Left lung (tissue), 10 donors: ENCODE results near the gene C17orf58. TPM values are rescaled to one million over a fixed set of nuclear protein-coding genes. Genes with fewer than 3 reads are reported as not detected.
"Not testable (repeated sequence)": the region's sequence is repeated elsewhere in the genome, so short reads cannot be mapped to it uniquely, and the experiment has no call there.

Experiments
- ATAC-seq: fragments of 200-7000 bp; cut with Tn5 transposase; one replicate; pipeline ENCODE4 v1.9.1; 2020; ENCODE audit warnings: moderate library complexity
- DNase-seq, 4 donors: peaks; one replicate each; pipeline ENCODE4 v3.0.0-alpha.2; 2013 to 2020
- H3K27ac ChIP-seq, 2 donors: fragments of 200-600 bp; sonication (generic) in 1 of 2; one replicate each; pipeline versions ENCODE4 v1.5.0 to v1.8.0; 2020 to 2021
- H3K27me3 ChIP-seq, 2 donors: fragments of 200-600 bp; sonication (generic) in 1 of 2; one replicate each; pipeline versions ENCODE4 v1.5.0 to v1.8.0; 2020 to 2021
- H3K36me3 ChIP-seq, 2 donors: fragments of 200-600 bp; sonication (generic) in 1 of 2; one replicate each; pipeline versions ENCODE4 v1.5.0 to v1.8.0; 2020 to 2021
- H3K4me1 ChIP-seq, 2 donors: fragments of 200-600 bp; one replicate each; pipeline ENCODE4 v1.8.0; 2021
- H3K4me3 ChIP-seq, 2 donors: fragments of 200-600 bp; sonication (generic) in 1 of 2; one replicate each; pipeline versions ENCODE4 v1.5.0 to v1.8.0; 2020 to 2021; ENCODE audit warnings: mild to moderate bottlenecking in 1 of 2
- H3K9me3 ChIP-seq, 2 donors: fragments of 200-600 bp; sonication (generic) in 1 of 2; one replicate each; pipeline versions ENCODE4 v1.5.0 to v1.8.0; 2020 to 2021
- CTCF ChIP-seq, 2 donors: fragments of 200-600 bp; sonication (generic) in 1 of 2; IDR thresholded peaks; one replicate each; pipeline versions ENCODE4 v1.5.0 to v1.8.0; 2021; ENCODE audit warnings: antibody characterized with exemption in 2 of 2
- intact Hi-C, 2 donors: fragments of 100-400 bp; cut with DNase I; formaldehyde crosslinking; loops; one replicate each; pipeline versions ENCODE4 v1.11.2 to v1.14.2; 2022
- polyA plus RNA-seq, 6 donors: library from polyadenylated mRNA; unstranded; fragments of 120-200 nt; gene quantifications; one replicate each; pipeline ENCODE4 v1.2.1, GENCODE V29; 2013; ENCODE audit not compliant: insufficient read length in 6 of 6
- total RNA-seq, 2 donors: library from RNA; stranded (reverse); fragmentation: NEBNext Ultra II Directional; extraction: Animal tissue kit (Norgen Biotek cat#: 25700); gene quantifications; one replicate each; pipeline ENCODE4 v1.2.1, GENCODE V29; 2021
- donor health status: DM: no; HTN: yes; CAD: no.
- donor health status: DM: no; HTN: no; CAD: no.

C17orf58 gene
- total and polyA plus RNA-seq, 8 donors, result 6.3 to 15.1 (median 13.4) TPM

DNA sequence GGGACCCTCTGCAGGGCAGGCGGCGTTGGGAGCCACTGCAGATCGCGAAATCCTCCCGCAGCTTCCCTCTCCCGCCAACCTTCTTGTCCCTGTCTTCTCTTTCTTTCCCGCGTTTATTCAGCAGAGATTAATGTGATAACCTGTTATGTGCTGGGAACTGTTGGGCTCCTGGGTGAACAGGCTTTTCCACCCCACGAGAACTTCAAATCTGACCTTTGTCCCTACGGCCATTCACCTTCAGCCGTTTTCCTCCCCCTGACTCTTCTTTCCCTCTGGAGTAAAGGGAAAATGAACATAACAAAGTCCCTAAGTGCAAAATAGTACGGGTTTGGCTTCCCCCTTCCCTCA, 24.1 kb upstream of the C17orf58 start:
- peak overlapping the region; percentile 78 to 87 for H3K27ac ChIP-seq
- no peak for TF ChIP-seq CTCF (IDR thresholded peaks at IDR 0.05)
- ATAC-seq (peak; percentile 33), DNase-seq (peak in 1 of 4 donors; percentile 16)
- no peaks in the 10 kb centered on the region for H3K27me3 ChIP-seq
- no peaks in the 10 kb centered on the region for H3K9me3 ChIP-seq
- intact Hi-C loops, result no loop called here
- H3K36me3 ChIP-seq, result no peaks in the 10 kb centered on the region
- H3K4me3 ChIP-seq, result peak overlapping the region; percentile 54 to 56
- peaks cover 0 to 9% of the 10 kb centered on the region in 2 donors for H3K4me1 ChIP-seq

GRCh38 chr17:68019675-68020408, 23.6 kb upstream of the C17orf58 start:
- Histone ChIP-seq H3K4me3 (peak overlapping the region; percentile 54 to 56), H3K9me3 (no peaks in the 10 kb centered on the region), H3K27ac (peak overlapping the region; percentile 78 to 87), H3K27me3 (no peaks in the 10 kb centered on the region), H3K36me3 (no peaks in the 10 kb centered on the region), H3K4me1 (peaks cover 0 to 9% of the 10 kb centered on the region in 2 donors)
- ATAC-seq (peak; percentile 98), DNase-seq (peak; percentile 94 to 97 (median 96))
- TF ChIP-seq CTCF (IDR thresholded peaks at IDR 0.05), result peak; percentile 39 to 79
- intact Hi-C loops, result no loop called here

DNA sequence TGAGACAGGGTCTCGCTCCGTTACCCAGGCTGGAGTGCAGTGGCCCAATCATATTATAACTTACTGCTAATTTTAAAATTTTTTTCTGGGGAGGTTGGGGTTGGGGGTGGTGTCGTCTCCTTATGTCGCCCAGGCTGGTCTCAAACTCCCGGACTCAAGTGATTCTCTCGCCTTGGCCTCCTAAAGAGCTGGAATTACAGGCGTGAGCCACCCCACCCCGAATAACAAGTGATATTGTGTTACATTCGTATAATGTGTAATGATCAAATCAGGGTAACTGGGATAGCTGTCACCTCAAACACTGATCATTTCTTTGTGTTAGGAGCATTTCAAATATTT, 23.0 kb upstream of the C17orf58 start:
- no peaks in the 10 kb centered on the region for H3K27me3 ChIP-seq
- DNase-seq (no peak), ATAC-seq (no peak)
- no peaks in the 10 kb centered on the region for H3K9me3 ChIP-seq
- intact Hi-C loops, result no loop called here
- no peak overlapping the region for H3K27ac ChIP-seq
- H3K4me1 ChIP-seq, result peaks cover 0 to 9% of the 10 kb centered on the region in 2 donors
- H3K36me3 ChIP-seq, result no peaks in the 10 kb centered on the region
- no peak for TF ChIP-seq CTCF (IDR thresholded peaks at IDR 0.05)
- H3K4me3 ChIP-seq, result no peak overlapping the region

DNA sequence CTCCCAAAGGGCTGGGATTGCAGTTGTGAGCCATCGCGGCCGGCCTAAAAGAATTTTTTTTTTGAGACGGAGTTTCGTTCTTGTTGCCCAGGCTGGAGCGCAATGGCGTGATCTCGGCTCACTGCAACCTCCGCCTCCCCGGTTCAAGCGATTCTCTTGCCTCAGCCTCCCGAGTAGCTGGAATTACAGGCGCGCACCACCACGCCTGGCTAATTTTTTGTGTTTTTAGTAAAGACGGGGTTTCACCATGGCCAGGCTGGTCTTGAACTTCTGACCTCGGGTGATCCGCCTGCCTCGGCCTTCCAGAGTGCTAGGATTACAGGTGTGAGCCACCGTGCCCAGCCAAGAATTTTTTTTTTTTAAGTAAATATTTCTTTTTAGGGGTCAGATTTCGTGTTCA, 22.2 kb upstream of the C17orf58 start:
- ATAC-seq, H3K4me1 ChIP-seq, H3K4me3 ChIP-seq, DNase-seq, H3K36me3 ChIP-seq, H3K27me3 ChIP-seq, H3K9me3 ChIP-seq, H3K27ac ChIP-seq, intact Hi-C loops: not testable (repeated sequence)

DNA sequence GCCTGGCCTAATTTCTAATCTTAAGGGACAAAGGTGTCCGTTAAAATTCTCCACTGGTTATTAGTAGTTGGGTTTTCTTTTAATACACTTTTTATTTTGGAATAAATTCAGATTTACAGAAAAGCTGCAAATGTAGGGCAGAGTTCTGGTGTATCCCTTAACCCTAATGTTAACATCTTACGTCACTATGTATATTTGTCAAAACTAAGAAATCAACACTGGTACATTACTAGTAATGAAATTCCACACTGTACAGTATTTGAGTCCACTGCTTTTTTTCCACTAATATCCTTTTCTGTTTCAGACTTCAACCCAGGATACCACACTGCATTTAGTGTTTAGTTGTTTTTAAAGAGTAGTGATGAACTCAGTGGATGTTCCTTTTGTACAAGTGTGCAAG, 20.6 kb upstream of the C17orf58 start:
- Histone ChIP-seq H3K9me3 (no peaks in the 10 kb centered on the region), H3K27me3 (no peaks in the 10 kb centered on the region), H3K27ac (no peak overlapping the region), H3K36me3 (no peaks in the 10 kb centered on the region), H3K4me1 (peaks cover 0 to 9% of the 10 kb centered on the region in 2 donors), H3K4me3 (no peak overlapping the region)
- ATAC-seq, result no peak
- DNase-seq, result no peak
- intact Hi-C loops, result no loop called here
- no peak for TF ChIP-seq CTCF (IDR thresholded peaks at IDR 0.05)
